ENCODE results near the gene CISD3.

DNA sequence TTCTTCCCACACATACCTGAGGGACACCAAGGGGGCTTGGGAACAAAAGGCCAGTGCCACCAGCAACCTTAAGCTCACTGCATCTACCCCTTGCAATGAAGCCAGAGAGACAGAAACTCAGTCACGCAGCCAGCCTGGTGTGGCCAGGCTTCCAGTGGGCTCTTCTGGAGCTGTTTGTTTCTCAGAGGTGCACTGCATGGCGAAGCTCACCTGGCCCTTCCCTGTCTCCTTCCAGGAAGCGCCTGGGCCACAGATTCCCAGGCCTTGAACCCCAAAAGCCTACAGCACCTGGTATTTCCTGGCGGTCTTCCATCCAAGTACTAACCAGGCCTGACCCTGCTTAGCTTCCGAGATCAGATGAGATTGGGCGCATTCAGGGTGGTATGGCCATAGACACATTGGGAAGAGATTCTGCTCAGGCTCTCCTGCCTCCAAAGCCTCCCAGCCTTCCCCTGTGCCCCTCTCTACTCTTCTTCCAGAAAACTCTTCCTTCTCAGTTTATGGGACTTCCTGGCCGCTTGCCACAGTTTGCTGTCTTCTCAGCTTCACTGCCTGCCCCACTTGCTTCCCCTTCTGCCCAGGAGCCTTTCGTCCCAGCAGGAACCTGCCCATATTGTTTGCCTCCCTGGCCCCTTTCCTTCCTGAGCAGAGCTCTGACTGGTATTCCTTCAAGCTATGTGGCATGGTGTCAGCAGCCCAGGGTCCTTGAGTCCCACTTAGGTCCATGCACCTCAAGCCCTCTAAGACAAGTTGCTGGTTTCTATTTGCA is 1.6 kb downstream of the CISD3 start:
- no peak for TF ChIP-seq EZH2 (IDR thresholded peaks at IDR 0.05)
- TF ChIP-seq POLR2AphosphoS5 (IDR thresholded peaks at IDR 0.05; ENCODE audit: borderline replicate concordance, low read depth, low read length): no peak
- no peak for TF ChIP-seq FOXP2 (optimal IDR thresholded peaks at IDR 0.05; ENCODE audit: control extremely low read depth, extremely low read length, insufficient read depth)

All from SK-N-MC (cell line).